ENCODE measurements around the gene PDHA1. TPM values are rescaled to one million over a fixed set of nuclear protein-coding genes. Genes with fewer than 3 reads are reported as not detected.

PDHA1 gene
- total and polyA plus RNA-seq, 2 of the 8 experiments (the other 6 are each of a cell fraction or from before 2014, with no cell fraction given) = 128 to 225 TPM

- no peak for TF ChIP-seq USF2 (IDR thresholded peaks at IDR 0.05; ENCODE audit: low read length)
- no peak for TF ChIP-seq RBBP5 (IDR thresholded peaks at IDR 0.05; ENCODE audit: borderline replicate concordance, low read depth, low read length)
Observed at GRCh38 chrX:19403696-19404095, 60.0 kb downstream of the PDHA1 start (continued).

Data from H1 (cell line).